Endothelial cell of hepatic sinusoid (primary cell): Measurements from ENCODE around the gene PSMB5.

ENCODE experiments used
- in situ Hi-C: cut with HindIII; loops from 2 replicates; pipeline ENCODE4 v1.10.0; 2017; ENCODE audit warnings: low sequenced_read_pairs

PSMB5 gene

DNA sequence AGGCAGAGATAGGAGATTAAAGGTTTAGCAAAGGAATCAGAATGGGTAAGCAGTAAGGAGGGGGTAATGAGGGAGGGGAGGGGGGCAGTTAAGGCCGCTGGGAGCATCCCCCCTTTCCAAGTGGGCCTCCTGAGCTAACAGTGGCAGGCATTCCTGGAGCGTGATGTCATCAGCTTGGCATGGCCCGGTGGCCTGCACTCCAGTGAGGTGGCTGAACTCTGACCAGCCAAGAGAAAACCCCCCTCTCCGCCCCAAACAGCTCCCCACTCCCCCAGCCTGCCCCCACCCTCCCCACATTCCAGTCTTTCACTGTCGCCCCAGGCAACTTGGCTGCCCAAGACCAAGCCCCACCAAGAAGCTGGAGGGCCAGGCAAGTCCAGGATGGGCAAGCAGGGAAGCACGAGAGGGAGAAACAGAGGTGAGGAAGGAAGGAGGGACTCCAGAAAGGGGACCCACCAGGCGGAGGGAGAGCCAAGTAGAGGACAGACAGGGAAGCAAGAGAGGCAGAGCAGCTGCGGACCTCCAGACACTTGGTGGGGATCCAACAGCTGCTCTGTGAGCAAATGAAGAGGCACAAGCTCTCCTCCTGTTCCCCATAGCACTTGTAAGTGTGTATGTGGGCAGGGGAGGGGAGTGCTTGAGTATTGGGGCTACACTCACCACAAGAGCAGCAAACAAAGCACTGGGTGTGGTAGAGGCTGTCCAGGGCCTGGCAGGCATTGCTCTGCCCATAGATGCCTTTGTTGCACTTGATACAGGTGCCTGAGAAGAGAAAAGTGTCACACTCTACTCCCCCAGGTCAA, 56.8 kb downstream of the PSMB5 start:
- in situ Hi-C loops: loop anchor here (5.0 kb wide), 1 partner anchor 104 kb away; no protein-coding TSS in a partner anchor

DNA sequence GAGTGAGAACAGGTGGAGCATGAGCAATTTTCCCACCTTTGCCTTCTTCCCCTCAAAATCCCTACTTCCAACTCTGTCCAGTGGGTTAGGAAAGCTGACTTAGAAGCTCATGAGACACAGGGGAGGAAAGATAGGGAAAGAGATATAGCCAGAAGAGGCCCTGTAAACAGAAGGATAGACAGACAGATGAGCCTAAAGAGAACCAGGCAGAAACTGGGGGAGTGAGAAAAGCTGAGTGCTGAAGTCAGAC, 57.3 kb downstream of the PSMB5 start:
- in situ Hi-C loops: loop anchor here (5.0 kb wide), 1 partner anchor 105 kb away; no protein-coding TSS in a partner anchor

DNA sequence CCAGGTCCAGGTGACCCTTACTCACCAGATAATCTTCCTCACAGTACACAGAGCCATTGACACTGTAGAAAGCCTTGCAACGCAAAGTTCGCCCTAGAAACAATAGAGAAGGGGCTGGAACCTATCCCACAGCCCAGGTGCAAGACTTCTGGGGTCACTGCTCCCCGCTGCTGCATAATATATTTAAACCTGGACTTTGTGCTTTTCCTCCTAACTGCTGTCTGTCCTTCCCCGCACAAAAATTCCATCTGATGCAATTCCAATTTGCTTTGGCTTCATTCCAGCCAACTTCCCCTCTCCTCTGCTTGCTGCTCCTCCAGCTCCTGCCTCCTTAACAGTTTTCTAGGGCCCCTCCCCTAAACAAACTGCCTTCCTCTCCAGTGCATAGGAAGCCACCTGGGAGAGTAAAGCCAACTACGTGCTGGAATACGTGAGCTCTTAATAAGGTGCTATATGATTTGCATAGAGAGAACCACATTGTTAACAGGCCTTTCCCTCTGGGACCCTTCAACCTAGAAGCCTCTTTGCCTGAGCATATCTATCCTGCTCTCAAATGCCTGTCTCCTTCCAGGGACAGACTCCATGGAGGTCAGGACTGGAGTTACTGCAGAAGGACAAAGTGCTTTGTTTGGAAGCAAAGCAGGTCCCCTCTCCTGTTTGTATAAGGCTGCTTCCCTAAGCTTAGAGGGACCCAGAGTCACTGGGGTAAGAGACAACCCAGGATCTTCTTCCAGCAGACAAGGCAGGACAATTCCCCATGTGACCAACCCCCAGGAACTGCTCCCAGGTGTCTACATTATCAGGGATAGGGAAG, 57.9 kb downstream of the PSMB5 start:
- in situ Hi-C loops: loop anchor here (5.0 kb wide), 1 partner anchor 105 kb away; no protein-coding TSS in a partner anchor
